HL-60 (cell line): ENCODE results near the gene FAM53B.

Source experiments
- DNase-seq, 2 experiments: peaks; one replicate each; pipeline ENCODE4 v3.0.0-alpha.2; 2010 to 2020; ENCODE audit warnings: low read depth in 1 of 2, low spot score in 1 of 2
- H3K27ac ChIP-seq: fragments of 250-450 bp; sonication (Bioruptor Pico); replicated peaks from 2 replicates; pipeline ENCODE4 v1.5.1; 2020; ENCODE audit warnings: mild to moderate bottlenecking, moderate library complexity
- H3K27me3 ChIP-seq: fragments of 250-450 bp; sonication (Bioruptor Pico); 2 replicates; pipeline ENCODE4 v1.5.1; 2021; ENCODE audit warnings: mild to moderate bottlenecking, moderate library complexity; ENCODE audit not compliant: insufficient read depth, poor library complexity, severe bottlenecking
- H3K4me3 ChIP-seq: replicated peaks from 2 replicates; pipeline ENCODE4 v1.5.1; 2011; ENCODE audit warnings: mild to moderate bottlenecking, control low read depth, low read length; ENCODE audit not compliant: insufficient read depth
- CTCF ChIP-seq: IDR thresholded peaks from one replicate; pipeline ENCODE4 v1.5.1; 2011; ENCODE audit warnings: low read length, control low read depth, inconsistent platforms; ENCODE audit not compliant: insufficient read depth
- GABPA ChIP-seq: IDR thresholded peaks from 2 replicates; pipeline ENCODE4 v1.6.1; 2012; ENCODE audit warnings: low read depth
- POLR2AphosphoS5 ChIP-seq: IDR thresholded peaks from 2 replicates; pipeline ENCODE4 v1.6.1; 2012; ENCODE audit warnings: low read depth
- SPI1 ChIP-seq: IDR thresholded peaks from 2 replicates; pipeline ENCODE4 v1.6.1; 2012; ENCODE audit warnings: low read depth, mild to moderate bottlenecking, borderline replicate concordance
- TF ChIP-seq, protein P1 (sequence below): IDR thresholded peaks from 2 replicates; pipeline ENCODE4 v1.6.1; 2012; ENCODE audit warnings: low read depth; ENCODE audit not compliant: insufficient replicate concordance

The FAM53B gene

GRCh38 chr10:124674768-124675222 is 69.4 kb downstream of the FAM53B start:
- no peak for DNase-seq
- Histone ChIP-seq H3K4me3 (no peak overlapping the region), H3K27ac (no peak overlapping the region; the same call in 1 of the 2 replicates), H3K27me3 (no peaks in the 10 kb centered on the region)
- TF ChIP-seq, protein P1, sequence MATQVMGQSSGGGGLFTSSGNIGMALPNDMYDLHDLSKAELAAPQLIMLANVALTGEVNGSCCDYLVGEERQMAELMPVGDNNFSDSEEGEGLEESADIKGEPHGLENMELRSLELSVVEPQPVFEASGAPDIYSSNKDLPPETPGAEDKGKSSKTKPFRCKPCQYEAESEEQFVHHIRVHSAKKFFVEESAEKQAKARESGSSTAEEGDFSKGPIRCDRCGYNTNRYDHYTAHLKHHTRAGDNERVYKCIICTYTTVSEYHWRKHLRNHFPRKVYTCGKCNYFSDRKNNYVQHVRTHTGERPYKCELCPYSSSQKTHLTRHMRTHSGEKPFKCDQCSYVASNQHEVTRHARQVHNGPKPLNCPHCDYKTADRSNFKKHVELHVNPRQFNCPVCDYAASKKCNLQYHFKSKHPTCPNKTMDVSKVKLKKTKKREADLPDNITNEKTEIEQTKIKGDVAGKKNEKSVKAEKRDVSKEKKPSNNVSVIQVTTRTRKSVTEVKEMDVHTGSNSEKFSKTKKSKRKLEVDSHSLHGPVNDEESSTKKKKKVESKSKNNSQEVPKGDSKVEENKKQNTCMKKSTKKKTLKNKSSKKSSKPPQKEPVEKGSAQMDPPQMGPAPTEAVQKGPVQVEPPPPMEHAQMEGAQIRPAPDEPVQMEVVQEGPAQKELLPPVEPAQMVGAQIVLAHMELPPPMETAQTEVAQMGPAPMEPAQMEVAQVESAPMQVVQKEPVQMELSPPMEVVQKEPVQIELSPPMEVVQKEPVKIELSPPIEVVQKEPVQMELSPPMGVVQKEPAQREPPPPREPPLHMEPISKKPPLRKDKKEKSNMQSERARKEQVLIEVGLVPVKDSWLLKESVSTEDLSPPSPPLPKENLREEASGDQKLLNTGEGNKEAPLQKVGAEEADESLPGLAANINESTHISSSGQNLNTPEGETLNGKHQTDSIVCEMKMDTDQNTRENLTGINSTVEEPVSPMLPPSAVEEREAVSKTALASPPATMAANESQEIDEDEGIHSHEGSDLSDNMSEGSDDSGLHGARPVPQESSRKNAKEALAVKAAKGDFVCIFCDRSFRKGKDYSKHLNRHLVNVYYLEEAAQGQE = no peak
- no peak for TF ChIP-seq GABPA
- no peak for TF ChIP-seq POLR2AphosphoS5
- TF ChIP-seq SPI1 = no peak
- TF ChIP-seq CTCF = no peak

DNA sequence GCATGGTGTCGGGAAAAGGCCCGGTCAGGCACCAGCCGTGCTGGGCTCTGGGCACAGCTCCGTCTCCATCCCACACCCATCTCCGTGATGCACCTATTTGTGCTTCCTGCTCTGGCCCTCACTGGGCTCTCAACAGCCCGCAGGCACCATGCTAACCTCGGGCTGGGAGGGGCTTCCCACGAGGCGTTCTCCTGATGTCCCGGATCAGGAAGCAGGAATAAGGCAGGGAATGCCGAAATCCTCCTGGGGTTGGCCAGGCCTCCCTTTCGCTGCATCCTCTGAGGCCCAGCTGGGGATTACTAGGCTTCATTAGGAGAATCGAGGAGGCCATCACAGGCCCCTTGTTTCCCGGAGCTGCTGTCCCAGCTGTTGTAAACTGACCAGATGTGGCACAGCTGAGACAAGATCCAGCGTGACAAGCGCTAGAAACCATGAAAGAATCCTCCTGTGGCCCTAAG is 72.0 kb downstream of the FAM53B start:
- no peak overlapping the region for H3K4me3 ChIP-seq
- TF ChIP-seq GABPA (no peak), SPI1 (no peak), POLR2AphosphoS5 (no peak), CTCF (no peak)
- TF ChIP-seq, protein P1 = no peak
- H3K27me3 ChIP-seq = no peaks in the 10 kb centered on the region
- no peak for DNase-seq
- peak overlapping the region; percentile 59 for H3K27ac ChIP-seq

- TF ChIP-seq SPI1 (no peak), GABPA (no peak), CTCF (peak; percentile 46), POLR2AphosphoS5 (no peak)
- TF ChIP-seq, protein P1 = no peak
- Histone ChIP-seq H3K4me3 (no peak overlapping the region), H3K27ac (peak overlapping the region; percentile 59), H3K27me3 (no peaks in the 10 kb centered on the region)
- DNase-seq = peak; percentile 54 to 74
Observed at GRCh38 chr10:124671486-124672075, 72.6 kb downstream of the FAM53B start.
